Amygdala (tissue), 56 donors: ENCODE data around the gene OR2L2.
"Not testable (repeated sequence)": the region's sequence is repeated elsewhere in the genome, so short reads cannot be mapped to it uniquely, and the experiment has no call there.

ENCODE experiments used
- DNase-seq, 56 donors: peaks; one replicate each; lab custom pipeline; 2025; lab: John Stamatoyannopoulos, UW

OR2L2 gene

DNA sequence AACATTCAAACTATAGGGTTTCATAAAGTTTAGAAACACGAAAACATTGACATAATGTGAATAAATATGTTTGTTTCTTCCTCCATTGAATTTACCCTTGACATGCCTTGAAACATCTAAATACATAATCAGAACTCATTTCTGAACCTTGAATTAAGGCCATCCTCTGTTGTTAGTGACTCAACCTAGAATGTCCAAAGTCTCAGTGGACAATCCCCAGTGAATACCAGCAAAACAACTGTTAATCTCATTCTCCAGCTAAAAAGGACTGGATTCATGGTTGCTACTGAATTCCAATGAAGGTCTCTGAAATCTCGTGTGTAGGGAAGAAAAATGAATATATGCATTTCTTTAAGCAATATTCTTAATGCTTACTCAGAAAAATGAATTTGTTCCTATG, at the start of gene OR2L2:
Gene OR2L2, plus strand, starts transcription at position 301 of the 400 bp plus-strand sequence. CDS start 8,198 bp downstream, outside the sequence.
- DNase-seq: no peak

DNA sequence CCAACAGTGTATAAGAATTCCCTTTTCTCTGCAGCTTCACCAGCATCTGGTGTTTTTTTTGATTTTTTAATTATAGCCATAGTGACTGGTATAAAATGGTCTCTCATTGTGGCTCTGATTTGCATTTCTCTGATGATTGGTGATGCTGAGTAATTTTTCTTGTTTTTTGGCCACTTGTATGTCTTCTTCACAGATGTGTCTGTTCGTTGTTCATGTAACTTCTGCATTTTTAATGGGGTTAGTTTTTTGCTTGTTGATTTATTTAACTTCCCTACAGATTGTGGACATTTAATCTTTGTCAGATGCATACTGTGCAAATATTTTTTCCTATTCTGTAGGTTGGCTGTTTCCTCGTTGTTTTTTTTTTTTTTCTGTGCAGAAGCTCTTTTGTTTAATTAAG, 36.9 kb upstream of the OR2L2 start:
- no peak for DNase-seq

DNA sequence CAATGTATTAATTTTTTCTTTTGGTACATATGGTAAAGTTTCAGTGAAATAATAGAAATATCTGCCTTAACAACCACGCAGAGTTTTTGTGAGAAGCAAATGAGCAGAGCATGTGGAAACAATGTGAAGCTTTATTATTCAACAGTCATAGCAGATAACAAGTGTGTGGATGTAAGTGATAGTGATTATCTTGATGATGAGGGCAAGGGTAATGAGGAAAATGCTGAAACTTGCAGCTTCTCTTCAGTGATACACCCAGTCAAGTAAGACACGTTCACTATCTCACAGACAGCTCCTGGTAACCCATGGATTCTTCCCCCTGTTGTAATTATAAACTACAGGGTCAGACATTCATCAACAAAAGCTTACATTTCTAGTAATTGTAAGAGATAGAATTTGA, 31.1 kb upstream of the OR2L2 start:
- DNase-seq: no peak

- no peak for DNase-seq
Observed at GRCh38 chr1:248000169-248000568, 29.7 kb upstream of the OR2L2 start.

GRCh38 chr1:248007778-248008177, 22.1 kb upstream of the OR2L2 start:
- no peak for DNase-seq

DNA sequence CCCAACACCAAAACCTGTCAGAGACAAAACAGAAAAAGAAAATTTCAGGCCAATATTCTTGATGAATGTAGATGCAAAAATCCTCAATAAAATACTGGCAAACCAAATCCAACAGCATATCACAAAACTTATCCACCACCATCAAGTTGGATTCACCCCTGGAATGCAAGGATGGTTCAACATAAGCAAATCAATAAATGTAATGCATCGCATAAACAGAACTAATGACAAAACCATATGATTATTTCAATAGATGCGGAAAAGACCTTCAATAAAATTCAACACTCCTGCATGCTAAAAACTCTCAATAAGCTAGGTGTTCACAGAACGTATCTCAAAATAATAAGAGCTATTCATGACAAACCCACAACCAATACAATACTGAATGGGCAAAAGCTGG, 20.2 kb upstream of the OR2L2 start:
- DNase-seq: no peak

GRCh38 chr1:248013229-248013710, 16.6 kb upstream of the OR2L2 start, which contains the start of gene OR2L5:
Gene OR2L5, plus strand, starts transcription at chr1:248013660. Its CDS starts 8,288 bp downstream, at chr1:248021948.
- DNase-seq: no peak

DNA sequence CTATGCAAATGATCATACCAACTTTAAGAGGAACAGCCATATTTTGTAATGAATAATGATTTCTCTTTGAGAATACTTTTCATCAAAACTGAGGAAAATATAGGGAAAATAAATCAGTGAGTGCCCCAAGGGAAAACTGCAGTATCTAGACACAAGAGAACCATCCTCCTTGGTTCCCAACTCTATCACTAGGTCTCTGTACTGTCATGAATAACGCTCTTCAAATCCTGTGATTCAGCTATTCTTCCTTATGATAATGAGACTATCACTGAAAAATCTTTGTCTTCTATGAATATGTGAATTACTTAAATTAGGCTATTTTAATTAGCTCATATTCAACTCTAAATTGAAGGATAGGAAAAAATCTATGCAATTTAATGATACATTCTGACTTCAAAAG, 14.1 kb upstream of the OR2L2 start:
- no peak for DNase-seq

DNA sequence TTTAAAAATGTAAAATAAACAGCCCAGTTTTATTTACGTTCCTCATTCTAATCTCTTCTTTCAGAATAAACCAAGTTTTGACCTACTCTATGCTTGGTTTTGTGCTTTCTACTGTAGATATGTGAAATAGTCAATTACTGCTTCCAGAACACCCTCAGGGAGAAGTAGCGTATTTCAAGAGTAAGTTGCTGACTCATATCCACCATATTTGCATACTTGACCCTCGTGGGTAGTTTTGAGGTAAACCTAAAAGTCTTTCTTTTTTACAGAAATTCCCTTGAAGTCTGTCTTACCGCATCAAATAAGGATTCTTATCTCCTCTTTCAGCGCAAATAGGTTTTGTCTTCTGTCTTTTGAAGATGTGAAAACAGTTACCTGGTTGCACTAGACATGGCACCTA, 15.3 kb downstream of the OR2L2 start:
- DNase-seq: no peak

- no peak for DNase-seq
Observed at GRCh38 chr1:248046536-248046935, 16.7 kb downstream of the OR2L2 start, which contains the start of gene OR2L3. Gene OR2L3, plus strand, starts transcription at chr1:248046836. Its CDS starts 13,846 bp downstream, at chr1:248060682.

DNA sequence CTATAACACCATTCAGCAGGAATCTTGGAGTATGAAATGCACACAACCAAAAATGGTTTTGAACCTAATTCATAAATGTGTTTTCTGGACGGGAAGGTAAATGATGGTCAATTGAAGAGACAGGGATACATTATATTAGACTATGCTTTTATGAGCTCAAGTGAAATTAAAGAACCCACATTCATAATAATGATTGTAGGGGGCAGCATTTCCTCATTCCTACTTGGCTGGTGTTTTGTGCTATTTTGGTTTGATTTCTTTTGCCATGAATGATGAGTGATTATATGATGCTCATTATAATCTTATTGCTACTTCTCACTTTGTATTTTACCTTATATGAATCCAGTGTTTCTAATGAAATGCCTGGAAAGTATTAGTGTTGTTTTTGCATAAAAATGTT, 17.1 kb downstream of the OR2L2 start:
- DNase-seq: no peak

DNA sequence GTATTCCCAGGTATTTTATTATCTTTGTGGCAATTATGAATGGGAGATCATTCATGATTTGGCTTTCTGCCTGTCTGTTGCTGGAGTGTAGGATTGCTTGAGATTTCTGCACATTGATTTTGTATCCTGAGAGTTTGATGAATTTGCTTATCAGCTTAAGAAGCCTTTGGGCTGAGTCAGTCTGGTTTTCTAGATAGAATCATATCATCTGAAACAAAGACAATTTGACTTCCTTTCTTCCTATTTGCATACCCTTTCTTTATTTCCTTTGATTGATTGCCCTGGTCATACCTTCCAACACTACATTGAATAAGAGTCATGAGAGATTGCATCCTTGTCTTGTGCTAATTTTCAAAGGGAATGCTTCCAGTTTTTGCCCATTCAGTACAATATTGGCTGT, 24.8 kb downstream of the OR2L2 start:
- DNase-seq: no peak

- DNase-seq: no peak
Observed at GRCh38 chr1:248055261-248055660, 25.4 kb downstream of the OR2L2 start.

GRCh38 chr1:248065071-248065470, 35.2 kb downstream of the OR2L2 start:
- no peak for DNase-seq

- no peak for DNase-seq
Observed at GRCh38 chr1:248065604-248066003, 35.7 kb downstream of the OR2L2 start.

GRCh38 chr1:248083864-248084263, 54.0 kb downstream of the OR2L2 start:
- not testable (repeated sequence) for DNase-seq
